Activated T-cell treated with anti-CD3 and anti-CD28 coated beads, Interleukin-2, amount 50 U/mL, for 24 hours (primary cell): Measurements from ENCODE around the gene TAF5.
"Not testable (repeated sequence)": the region's sequence is repeated elsewhere in the genome, so short reads cannot be mapped to it uniquely, and the experiment has no call there.

Source experiments
- DNase-seq: peaks from one replicate; pipeline ENCODE4 v3.0.0-alpha.2; 2020
- H3K27ac Mint-ChIP-seq: 2 replicates; pipeline ENCODE4 v1.8.0; 2020; ENCODE audit warnings: mild to moderate bottlenecking, mixed read lengths
- H3K27me3 Mint-ChIP-seq: 2 replicates; pipeline ENCODE4 v1.8.0; 2020; ENCODE audit warnings: mixed read lengths
- H3K36me3 Mint-ChIP-seq: 2 replicates; pipeline ENCODE4 v1.8.0; 2020; ENCODE audit warnings: low read depth, mixed read lengths
- H3K4me1 Mint-ChIP-seq: 2 replicates; pipeline ENCODE4 v1.8.0; 2020; ENCODE audit warnings: low read depth, mixed read lengths
- H3K4me3 Mint-ChIP-seq: 2 replicates; pipeline ENCODE4 v1.8.0; 2020; ENCODE audit warnings: mild to moderate bottlenecking, moderate library complexity, mixed read lengths
- H3K9me3 Mint-ChIP-seq: 2 replicates; pipeline ENCODE4 v1.8.0; 2020; ENCODE audit warnings: mixed read lengths

Gene TAF5

GRCh38 chr10:103367782-103368518 is at the start of gene TAF5:
Gene TAF5, plus strand, starts transcription at chr10:103367976. Its CDS starts 14 bp downstream, at chr10:103367990.
- peak within 1 kb of the TSS; percentile 94 for H3K27ac Mint-ChIP-seq
- peak; percentile 89 for DNase-seq
- H3K9me3 Mint-ChIP-seq = no peaks in the 10 kb centered on the region
- H3K27me3 Mint-ChIP-seq = no peaks in the 10 kb centered on the region
- H3K4me1 Mint-ChIP-seq = peaks cover 23% of the 10 kb centered on the region
- peaks cover 10% of the 10 kb centered on the region for H3K36me3 Mint-ChIP-seq
- peak within 1 kb of the TSS; percentile 78 for H3K4me3 Mint-ChIP-seq

- peaks cover 3% of the 10 kb centered on the region for H3K4me1 Mint-ChIP-seq
- no peaks in the 10 kb centered on the region for H3K27me3 Mint-ChIP-seq
- no peak overlapping the region for H3K4me3 Mint-ChIP-seq
- DNase-seq = no peak
- peaks cover 81% of the 10 kb centered on the region for H3K36me3 Mint-ChIP-seq
- H3K9me3 Mint-ChIP-seq = no peaks in the 10 kb centered on the region
- peak overlapping the region; percentile 44 for H3K27ac Mint-ChIP-seq
Observed at GRCh38 chr10:103327906-103328305, 39.9 kb upstream of the TAF5 start.

- H3K27ac Mint-ChIP-seq = no peak overlapping the region
- peaks cover 73% of the 10 kb centered on the region for H3K36me3 Mint-ChIP-seq
- H3K4me3 Mint-ChIP-seq = no peak overlapping the region
- H3K27me3 Mint-ChIP-seq = no peaks in the 10 kb centered on the region
- no peaks in the 10 kb centered on the region for H3K9me3 Mint-ChIP-seq
- H3K4me1 Mint-ChIP-seq = no peaks in the 10 kb centered on the region
- DNase-seq = no peak
Observed at GRCh38 chr10:103333934-103334520, 33.7 kb upstream of the TAF5 start.

GRCh38 chr10:103334567-103334966 is 33.2 kb upstream of the TAF5 start:
- Mint-ChIP-seq H3K4me3 (no peak overlapping the region), H3K4me1 (no peaks in the 10 kb centered on the region), H3K36me3 (peaks cover 72% of the 10 kb centered on the region), H3K9me3 (no peaks in the 10 kb centered on the region), H3K27ac (no peak overlapping the region), H3K27me3 (no peaks in the 10 kb centered on the region)
- no peak for DNase-seq

- Mint-ChIP-seq H3K4me3 (no peak overlapping the region), H3K27me3 (no peaks in the 10 kb centered on the region), H3K9me3 (no peaks in the 10 kb centered on the region), H3K27ac (no peak overlapping the region), H3K36me3 (peaks cover 63% of the 10 kb centered on the region), H3K4me1 (no peaks in the 10 kb centered on the region)
- DNase-seq = no peak
Observed at GRCh38 chr10:103336370-103336769, 31.4 kb upstream of the TAF5 start.

GRCh38 chr10:103350175-103350516 is 17.6 kb upstream of the TAF5 start:
- Mint-ChIP-seq H3K4me3 (peak overlapping the region; percentile 92), H3K36me3 (peaks cover 40% of the 10 kb centered on the region), H3K27me3 (no peaks in the 10 kb centered on the region), H3K27ac (peak overlapping the region; percentile 82), H3K9me3 (no peaks in the 10 kb centered on the region), H3K4me1 (peaks cover 13% of the 10 kb centered on the region)
- DNase-seq = no peak

- DNase-seq = peak; percentile 89
- peak within 1 kb of the TSS; percentile 90 for H3K27ac Mint-ChIP-seq
- no peaks in the 10 kb centered on the region for H3K27me3 Mint-ChIP-seq
- H3K4me3 Mint-ChIP-seq = peak within 1 kb of the TSS; percentile 92
- peaks cover 13% of the 10 kb centered on the region for H3K4me1 Mint-ChIP-seq
- H3K36me3 Mint-ChIP-seq = peaks cover 34% of the 10 kb centered on the region
- no peaks in the 10 kb centered on the region for H3K9me3 Mint-ChIP-seq
Observed at GRCh38 chr10:103350517-103351260, 17.1 kb upstream of the TAF5 start, which contains the start of gene PCGF6. Gene PCGF6, minus strand, starts transcription at chr10:103351140. Its CDS starts 74 bp downstream, at chr10:103351066.

- Mint-ChIP-seq H3K9me3 (no peaks in the 10 kb centered on the region), H3K4me1 (peaks cover 13% of the 10 kb centered on the region), H3K27me3 (no peaks in the 10 kb centered on the region), H3K36me3 (peaks cover 11% of the 10 kb centered on the region), H3K27ac (no peak overlapping the region), H3K4me3 (no peak overlapping the region)
- no peak for DNase-seq
Observed at GRCh38 chr10:103353281-103353680, 14.5 kb upstream of the TAF5 start.

GRCh38 chr10:103354567-103354966 is 13.2 kb upstream of the TAF5 start:
- H3K4me3 Mint-ChIP-seq, H3K9me3 Mint-ChIP-seq, H3K36me3 Mint-ChIP-seq, H3K4me1 Mint-ChIP-seq, H3K27me3 Mint-ChIP-seq, H3K27ac Mint-ChIP-seq, DNase-seq: not testable (repeated sequence)

GRCh38 chr10:103355906-103356599 is 11.7 kb upstream of the TAF5 start:
- Mint-ChIP-seq H3K36me3 (no peaks in the 10 kb centered on the region), H3K4me1 (peaks cover 5% of the 10 kb centered on the region), H3K9me3 (no peaks in the 10 kb centered on the region), H3K27me3 (no peaks in the 10 kb centered on the region), H3K4me3 (no peak overlapping the region), H3K27ac (no peak overlapping the region)
- no peak for DNase-seq

GRCh38 chr10:103359493-103359892 is 8.3 kb upstream of the TAF5 start:
- not testable (repeated sequence) for H3K4me1 Mint-ChIP-seq, H3K36me3 Mint-ChIP-seq, DNase-seq, H3K27ac Mint-ChIP-seq, H3K27me3 Mint-ChIP-seq, H3K9me3 Mint-ChIP-seq, H3K4me3 Mint-ChIP-seq

GRCh38 chr10:103360791-103361190 is 7.0 kb upstream of the TAF5 start:
- H3K4me1 Mint-ChIP-seq, H3K9me3 Mint-ChIP-seq, H3K4me3 Mint-ChIP-seq, H3K27ac Mint-ChIP-seq, H3K36me3 Mint-ChIP-seq, DNase-seq, H3K27me3 Mint-ChIP-seq: not testable (repeated sequence)

GRCh38 chr10:103367379-103367781 is 396 bp upstream of the TAF5 start:
- H3K9me3 Mint-ChIP-seq = no peaks in the 10 kb centered on the region
- no peaks in the 10 kb centered on the region for H3K27me3 Mint-ChIP-seq
- peak; percentile 33 for DNase-seq

GRCh38 chr10:103373544-103373943 is 5.8 kb downstream of the TAF5 start:
- H3K4me1 Mint-ChIP-seq = peaks cover 25% of the 10 kb centered on the region
- no peak for DNase-seq
- H3K36me3 Mint-ChIP-seq = peaks cover 55% of the 10 kb centered on the region
- H3K4me3 Mint-ChIP-seq = no peak overlapping the region
- no peaks in the 10 kb centered on the region for H3K9me3 Mint-ChIP-seq
- no peaks in the 10 kb centered on the region for H3K27me3 Mint-ChIP-seq
- H3K27ac Mint-ChIP-seq = peak overlapping the region; percentile 63

More at GRCh38 chr10:103367379-103367781, 396 bp upstream of the TAF5 start:
- H3K4me1 Mint-ChIP-seq = peaks cover 23% of the 10 kb centered on the region
- peaks cover 10% of the 10 kb centered on the region for H3K36me3 Mint-ChIP-seq
- H3K27ac Mint-ChIP-seq = peak overlapping the region; percentile 94
- peak overlapping the region; percentile 78 for H3K4me3 Mint-ChIP-seq
